Hematopoietic multipotent progenitor cell treated with erythropoietin and hydrocortisone succinate and interleukin-3 and kit ligand, for 17 days (in vitro differentiated cells): Measurements from ENCODE around the gene CA4.
"Not testable (repeated sequence)": the region's sequence is repeated elsewhere in the genome, so short reads cannot be mapped to it uniquely, and the experiment has no call there.

Experiments
- DNase-seq: peaks from one replicate; pipeline ENCODE4 v3.0.0-alpha.2; 2015; ENCODE audit warnings: low spot score

The CA4 gene

DNA sequence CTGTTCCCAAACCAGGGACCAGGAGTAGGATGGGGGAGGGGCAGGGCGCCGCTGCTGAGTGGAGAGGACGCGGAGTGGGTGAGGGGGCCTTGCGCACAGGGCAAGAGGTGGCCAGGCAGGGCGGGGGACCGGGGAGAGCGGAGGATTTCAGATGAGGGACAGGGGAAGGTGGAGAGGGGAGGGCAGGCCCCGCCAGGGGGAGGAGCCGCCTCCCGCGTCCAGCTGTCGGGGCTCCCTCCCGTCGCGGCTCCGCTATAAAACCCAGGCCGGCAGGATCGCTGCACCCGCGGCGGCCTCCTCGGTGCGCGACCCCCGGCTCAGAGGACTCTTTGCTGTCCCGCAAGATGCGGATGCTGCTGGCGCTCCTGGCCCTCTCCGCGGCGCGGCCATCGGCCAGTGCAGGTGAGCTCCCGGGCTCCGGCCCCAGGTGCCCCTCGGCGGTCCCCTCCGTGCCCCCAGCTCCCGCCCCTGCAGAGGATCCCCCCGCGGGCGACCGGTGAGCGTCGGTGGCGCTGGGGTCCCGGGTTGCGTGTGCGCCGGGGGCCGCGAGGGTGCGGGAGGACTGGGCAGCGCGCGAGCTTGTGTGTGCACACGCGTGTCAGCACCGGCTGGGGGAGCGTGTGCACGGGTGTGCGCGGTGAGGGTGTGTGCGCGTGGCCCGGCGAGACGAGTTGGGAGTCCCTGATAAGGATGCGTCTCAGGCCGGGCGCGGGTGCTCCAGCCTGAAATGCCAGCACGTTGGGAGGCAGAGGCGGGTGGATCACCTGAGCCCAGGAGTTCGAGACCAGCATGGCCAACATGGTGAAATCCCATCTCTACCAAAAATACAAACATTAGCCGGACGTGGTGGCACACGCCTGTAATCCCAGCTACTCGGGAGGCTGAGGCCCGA is at the start of gene CA4:
Gene CA4, plus strand, starts transcription at position 283 of the 892 bp plus-strand sequence. Its CDS starts 62 bp downstream, at position 345.
- DNase-seq: no peak

- DNase-seq: not testable (repeated sequence)
These were observed 49.2 kb upstream of the CA4 start for GRCh38 chr17:60100577-60100976.

DNA sequence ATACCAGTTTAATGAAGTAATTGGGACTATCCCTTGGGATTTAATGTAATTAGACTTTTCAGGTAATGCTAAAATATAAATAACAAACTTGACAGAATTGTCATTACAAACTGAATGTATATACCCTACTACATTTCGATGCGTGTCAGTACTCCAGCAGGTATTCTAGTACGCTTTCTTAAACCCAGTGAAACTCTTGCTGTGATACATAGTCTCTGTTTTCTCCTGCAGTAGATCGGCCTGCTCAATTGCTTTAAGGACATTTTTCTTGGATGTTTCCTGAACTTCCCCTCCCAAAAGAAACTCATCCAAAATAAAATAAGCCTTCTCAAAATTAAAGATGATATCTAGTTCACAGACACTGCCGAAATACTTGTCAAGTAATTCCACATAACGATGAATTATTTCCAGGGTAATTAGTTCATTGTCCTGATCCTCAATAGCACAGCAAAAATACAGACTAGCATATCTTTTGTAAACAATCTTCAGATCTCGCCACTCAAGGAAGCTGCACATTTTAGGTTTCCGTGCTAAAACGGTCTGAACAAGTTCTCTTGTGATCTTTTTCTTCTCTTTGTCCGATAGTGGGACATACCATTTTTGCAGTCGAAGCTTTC is 47.6 kb upstream of the CA4 start:
- not testable (repeated sequence) for DNase-seq

DNA sequence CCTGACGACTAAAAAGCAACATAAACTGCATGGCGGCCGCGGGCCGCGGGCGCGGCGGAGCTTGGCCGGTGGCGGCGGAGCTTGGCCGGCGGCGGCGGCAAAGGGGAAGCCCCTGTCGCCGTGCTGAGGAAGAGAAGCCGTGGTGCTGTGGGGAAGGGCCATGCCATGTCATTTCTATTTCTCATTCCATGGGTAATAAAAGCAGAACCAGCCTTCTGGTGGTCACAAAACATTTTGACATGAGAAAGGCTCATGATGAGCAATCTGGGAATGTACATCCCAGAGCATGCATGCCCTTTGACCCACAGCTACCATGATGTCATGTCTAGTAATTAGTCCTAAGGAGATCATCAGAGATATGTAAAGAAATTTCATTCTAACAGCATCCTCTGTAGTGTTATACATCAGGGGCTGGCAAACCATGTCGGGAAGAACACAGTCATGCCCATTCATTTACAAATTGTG is 47.1 kb upstream of the CA4 start:
- no peak for DNase-seq

DNA sequence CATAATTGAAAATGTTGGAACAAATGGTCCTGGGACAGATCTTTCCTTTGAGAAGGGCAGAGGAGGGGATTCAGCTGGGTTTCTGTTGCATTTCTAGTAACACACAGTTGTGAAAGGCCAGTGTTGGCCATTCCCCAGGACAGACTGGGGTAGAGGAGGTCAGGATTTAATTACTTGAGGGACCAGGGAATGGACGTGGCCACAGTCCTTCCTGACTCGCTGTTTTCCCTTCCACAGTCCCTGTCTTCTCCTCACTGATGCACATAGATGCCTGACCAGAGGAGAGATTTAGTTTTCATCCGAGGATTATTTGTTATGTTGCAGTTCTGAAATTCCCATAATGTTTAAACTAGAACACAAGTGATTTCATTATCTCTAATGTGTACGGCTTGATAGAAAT is 45.8 kb upstream of the CA4 start:
- no peak for DNase-seq

- DNase-seq: no peak
These were observed 43.3 kb upstream of the CA4 start for GRCh38 chr17:60106340-60107059.

GRCh38 chr17:60107526-60108257 is 42.1 kb upstream of the CA4 start:
- DNase-seq: no peak

DNA sequence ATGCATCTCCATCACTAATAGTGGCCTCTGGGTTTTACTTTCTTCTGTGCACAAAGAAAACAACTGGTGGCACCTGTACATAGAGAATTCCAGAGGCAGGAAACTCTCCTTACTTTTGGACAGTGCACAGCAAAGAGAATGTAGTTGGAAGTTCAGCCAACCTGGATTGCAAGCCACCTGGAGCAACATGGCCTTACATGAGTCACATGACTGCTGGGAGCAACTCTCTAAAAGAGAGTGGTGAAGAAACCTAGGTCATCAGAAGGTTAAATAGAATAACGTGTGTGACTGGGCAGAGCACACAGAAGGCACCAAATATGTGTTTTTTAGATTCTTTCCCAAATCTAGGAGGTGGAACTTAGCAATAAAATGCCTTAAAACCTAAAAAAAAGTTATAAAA is 41.5 kb upstream of the CA4 start:
- not testable (repeated sequence) for DNase-seq

DNA sequence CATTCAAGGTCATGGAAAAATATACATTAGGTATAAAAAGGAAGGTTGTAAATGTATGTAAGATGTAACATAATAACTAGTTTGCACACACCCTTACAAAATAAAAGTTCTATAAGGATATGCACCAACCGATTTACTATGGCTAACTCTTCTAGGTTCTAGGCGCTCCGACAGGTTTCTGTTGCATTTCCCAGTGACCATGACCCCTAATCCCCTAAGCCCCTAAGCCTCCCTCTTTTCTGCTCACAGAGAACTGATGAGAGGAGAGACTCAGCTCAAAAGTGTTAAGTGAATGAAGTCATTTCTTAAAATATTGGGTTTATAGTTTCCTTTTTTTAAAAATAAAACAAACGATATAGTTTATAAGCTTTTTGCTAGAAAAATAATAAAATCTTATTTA is 41.1 kb upstream of the CA4 start:
- no peak for DNase-seq

- DNase-seq: no peak
These were observed 40.6 kb upstream of the CA4 start for GRCh38 chr17:60109161-60109560.

DNA sequence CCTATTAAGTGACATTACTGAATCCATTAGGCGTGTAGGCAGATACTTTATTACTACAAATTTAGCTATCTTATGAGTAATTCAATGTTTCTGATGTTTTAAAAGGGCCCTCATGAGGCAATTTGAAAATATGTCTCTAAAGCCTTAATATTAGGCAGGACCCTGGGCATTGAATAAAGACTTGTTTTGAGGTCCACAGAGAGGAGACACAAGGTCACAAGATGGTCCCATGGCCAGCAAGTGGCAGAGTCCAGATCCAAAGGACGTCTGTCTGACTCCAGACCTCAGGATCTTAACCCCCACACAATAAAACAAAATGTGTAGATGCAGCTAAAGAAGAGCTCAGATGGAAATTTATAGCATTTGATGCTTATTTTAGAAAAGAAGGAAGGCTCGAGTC is 39.2 kb upstream of the CA4 start:
- no peak for DNase-seq

GRCh38 chr17:60111661-60112060 is 38.1 kb upstream of the CA4 start:
- not testable (repeated sequence) for DNase-seq

GRCh38 chr17:60115364-60115763 is 34.4 kb upstream of the CA4 start:
- DNase-seq: not testable (repeated sequence)

DNA sequence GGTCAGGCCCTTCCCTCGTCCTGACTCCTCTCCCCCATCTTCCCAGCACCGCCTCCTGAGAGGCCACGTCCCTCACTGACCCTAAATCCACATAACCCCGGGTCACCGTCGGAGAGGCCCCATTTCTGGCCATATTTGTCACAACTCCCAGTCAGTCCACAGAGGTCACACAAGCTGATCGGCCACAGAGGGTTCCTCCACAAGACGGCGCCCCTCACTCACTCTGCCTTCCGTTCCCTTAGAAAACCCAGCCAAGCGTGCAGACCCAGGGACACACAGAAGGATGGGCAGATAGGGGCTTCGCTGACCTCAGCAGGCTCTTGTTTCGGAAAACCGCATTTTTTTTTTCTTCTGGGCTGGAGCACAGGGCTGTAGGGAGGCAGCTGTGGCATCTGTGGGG is 33.6 kb upstream of the CA4 start:
- DNase-seq: not testable (repeated sequence)

DNA sequence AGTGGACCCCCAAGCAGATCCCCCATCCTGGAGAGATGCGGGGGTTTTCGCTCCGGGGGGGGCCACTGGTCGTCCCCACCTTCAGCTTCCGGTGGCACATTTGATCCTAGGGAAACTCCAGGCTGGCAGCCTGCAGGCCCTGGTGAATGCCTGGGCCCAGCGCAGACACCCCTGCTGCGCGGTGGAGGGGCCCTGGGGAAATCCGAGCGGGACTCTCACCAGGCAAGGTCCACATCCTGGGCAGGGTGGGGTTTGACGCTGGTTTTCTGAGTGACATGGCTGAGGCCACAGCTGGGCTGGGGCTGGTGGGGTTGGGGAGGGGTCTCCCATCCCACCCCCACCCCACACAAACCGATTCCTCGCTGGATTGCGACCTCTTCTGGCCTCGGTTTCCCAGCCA is 30.6 kb upstream of the CA4 start:
- DNase-seq: not testable (repeated sequence)

DNA sequence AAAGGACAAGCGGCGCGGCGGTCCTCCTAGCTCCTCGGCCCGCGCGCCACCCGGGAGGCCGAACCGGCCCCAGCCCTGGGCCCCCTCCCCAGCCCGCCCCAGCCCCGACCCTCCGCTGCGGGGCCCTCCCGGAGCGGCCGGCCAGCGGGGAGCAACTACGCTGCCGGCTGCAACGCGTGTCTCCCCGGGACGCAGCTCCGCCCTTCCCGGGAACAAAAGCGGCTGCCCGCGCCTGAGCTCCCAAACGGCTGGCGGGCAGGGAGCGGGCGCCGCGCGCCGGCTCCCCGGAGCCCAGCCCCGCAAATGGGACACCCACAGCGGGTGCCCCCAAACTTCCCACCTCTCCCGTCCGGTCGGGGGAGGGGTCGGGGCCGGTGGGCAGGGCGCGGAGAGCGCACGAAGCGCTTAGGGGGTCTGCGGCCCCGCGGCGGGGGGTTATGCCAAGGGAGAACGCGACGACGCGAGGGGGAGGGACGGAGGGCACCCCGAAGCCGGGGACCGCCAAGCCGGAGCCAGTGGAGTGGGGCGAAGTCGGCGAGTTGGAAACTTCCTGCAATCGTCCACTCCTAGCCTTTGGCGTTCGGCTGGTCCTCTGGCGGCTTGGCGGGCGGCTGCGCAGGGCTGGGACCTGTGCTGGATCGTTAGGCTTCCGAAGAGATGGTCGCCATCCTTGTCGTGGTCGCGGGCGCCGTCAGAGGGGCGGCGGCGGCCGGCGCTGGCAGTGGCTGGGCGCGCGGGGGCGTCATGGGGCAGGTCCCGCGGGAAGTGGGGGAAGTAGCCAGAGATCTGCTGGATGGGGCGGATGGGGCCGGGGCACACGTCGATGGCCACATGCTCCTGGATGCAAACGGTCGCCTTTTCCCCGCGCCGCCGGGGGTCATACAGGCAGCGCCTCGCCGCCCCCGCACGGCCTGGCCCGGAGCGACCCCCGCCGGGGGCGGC is 29.7 kb upstream of the CA4 start:
- DNase-seq: not testable (repeated sequence)

DNA sequence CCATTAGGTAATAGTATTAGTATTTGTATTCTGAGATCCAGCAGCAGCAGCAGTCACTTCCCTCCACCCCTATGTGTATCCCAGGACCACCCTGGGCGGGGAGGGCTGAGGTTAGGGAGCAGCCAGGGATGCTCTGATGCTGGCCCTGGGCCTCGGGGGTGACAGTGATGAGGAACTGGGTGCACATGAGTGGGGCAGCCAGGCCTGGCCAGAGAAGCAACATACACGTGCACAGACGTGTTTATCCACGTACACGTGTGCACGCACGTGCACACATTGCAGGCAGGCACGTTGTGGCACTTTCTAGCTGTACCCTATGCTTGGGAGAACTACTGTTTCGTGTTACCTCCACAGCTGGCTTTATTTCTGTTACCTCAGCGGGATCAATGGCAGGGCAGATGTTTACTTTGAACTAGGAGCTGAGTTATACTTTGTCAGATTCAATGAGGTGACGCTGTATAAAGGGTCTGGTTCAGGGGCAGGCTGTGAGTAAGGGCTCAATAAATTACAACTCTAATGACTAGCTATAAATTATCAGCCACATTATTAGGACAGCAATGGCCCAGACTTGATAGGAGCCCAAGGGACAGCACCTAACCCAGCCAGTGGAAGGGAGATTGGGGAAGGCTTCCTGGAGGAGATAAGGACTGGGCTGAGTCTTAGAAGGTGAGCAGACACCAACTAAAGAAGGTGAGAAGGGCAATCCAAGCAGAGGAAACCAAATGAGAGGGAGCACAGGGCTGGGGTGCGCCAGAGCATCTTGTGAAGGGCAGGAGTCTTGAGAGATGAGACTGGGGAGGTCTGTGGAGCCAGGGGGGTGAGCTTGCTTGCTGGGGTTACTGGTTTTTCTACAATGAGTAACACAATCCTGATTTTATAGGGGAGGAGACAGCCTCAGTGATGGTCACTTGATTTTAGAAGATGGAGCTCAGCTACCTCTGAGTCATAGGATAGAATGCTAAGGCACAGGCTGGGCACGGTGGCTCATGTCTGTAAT is 22.4 kb upstream of the CA4 start:
- no peak for DNase-seq

DNA sequence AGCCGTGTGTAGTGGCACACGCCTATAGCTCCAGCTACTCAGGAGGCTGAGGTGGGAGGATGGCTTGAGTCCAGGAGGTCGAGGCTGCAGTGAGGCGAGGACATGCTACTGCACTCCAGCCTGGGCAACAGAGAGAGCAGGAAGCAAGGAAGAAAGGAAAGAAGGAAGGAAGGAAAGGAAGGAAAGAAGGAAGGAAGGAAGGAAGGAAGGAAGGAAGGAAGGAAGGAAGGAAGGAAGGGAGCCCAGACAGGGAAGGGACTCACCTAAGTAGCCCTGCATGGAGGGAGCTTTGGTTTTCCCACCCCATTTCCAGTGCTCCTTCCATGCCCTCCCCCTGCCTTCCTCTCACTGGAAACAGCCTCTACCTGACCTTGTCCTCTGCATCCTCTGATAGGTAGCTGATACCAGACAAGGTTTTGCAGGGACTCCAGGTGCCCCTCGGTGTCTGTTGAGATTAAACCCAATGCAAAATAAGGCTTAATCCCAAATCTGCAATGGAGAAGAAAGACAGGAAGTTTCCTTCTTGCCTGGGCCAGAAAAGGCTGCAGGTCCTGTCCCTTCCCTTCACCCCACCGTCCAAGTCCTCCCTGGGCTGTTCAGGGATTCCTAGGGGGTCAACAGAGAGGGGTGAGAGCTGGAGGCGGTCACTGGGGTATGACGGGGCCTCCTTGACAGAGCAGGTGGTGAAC is 21.5 kb upstream of the CA4 start:
- no peak for DNase-seq

DNA sequence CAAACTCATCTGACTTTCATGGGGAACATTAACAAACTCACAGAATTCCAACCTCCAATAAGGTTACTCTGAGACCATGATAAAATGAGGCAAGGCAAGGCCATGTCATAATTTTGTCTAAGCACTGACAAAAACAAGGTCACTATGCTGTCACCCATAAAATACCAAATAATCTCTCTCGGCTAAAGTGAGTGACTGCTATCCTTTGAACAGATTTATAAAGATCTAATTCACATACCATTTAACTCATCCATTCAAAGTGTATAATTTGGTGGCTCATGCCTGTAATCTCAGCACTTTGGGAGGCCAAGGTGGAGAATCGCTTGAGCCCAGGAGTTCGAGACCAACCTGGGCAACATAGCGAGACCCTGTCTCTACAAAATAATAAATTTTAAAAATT is 20.6 kb upstream of the CA4 start:
- no peak for DNase-seq
